RWPE1 (cell line): Measurements from ENCODE around the gene GRB10.

Source experiments
- CTCF ChIA-PET: fragments of 350-600 bp; sonication (Branson Sonifier 250); formaldehyde crosslinking; extraction: SDS; loops from one replicate; lab custom pipeline; 2021; lab: Yijun Ruan, JAX
- POLR2A ChIA-PET: fragments of 400-600 bp; formaldehyde crosslinking; extraction: SDS; loops from one replicate; lab custom pipeline; 2020; ENCODE audit warnings: antibody characterized with exemption; ENCODE audit not compliant: low non-redundant PET; lab: Yijun Ruan, JAX
- DNase-seq: peaks from one replicate; pipeline ENCODE4 v3.0.0; 2012; ENCODE audit warnings: low spot score
- H3K27ac ChIP-seq: fragments of 450-650 bp; 2 replicates; pipeline ENCODE4 v1.5.1; 2017
- CTCF ChIP-seq: fragments of 450-650 bp; conservative IDR thresholded peaks from 2 replicates; pipeline ENCODE4 v1.5.1; 2017; ENCODE audit warnings: low read depth, mild to moderate bottlenecking

The GRB10 gene

GRCh38 chr7:50647286-50647980, 135.3 kb downstream of the GRB10 start:
- ChIA-PET POLR2A (no interaction called here), CTCF (interaction anchor here (0.6 kb wide), 1 partner anchor 23 kb away, joined by 3 read pairs; no protein-coding TSS in a partner anchor)
- no peak for TF ChIP-seq CTCF
- H3K27ac ChIP-seq, result no peak overlapping the region
- no peak for DNase-seq

GRCh38 chr7:50646069-50646468, 136.6 kb downstream of the GRB10 start:
- TF ChIP-seq CTCF, result no peak
- ChIA-PET POLR2A (no interaction called here), CTCF (interaction anchor here (1.2 kb wide), 1 partner anchor 14 kb away, joined by 3 read pairs; no protein-coding TSS in a partner anchor)
- no peak for DNase-seq
- H3K27ac ChIP-seq, result no peak overlapping the region

- CTCF ChIA-PET, result no interaction called here
- POLR2A ChIA-PET, result interaction anchor here (0.7 kb wide), 1 partner anchor 128 kb away, joined by 5 read pairs; no protein-coding TSS in a partner anchor
- H3K27ac ChIP-seq, result no peak overlapping the region
- no peak for DNase-seq
- TF ChIP-seq CTCF, result no peak
These were observed 137.5 kb downstream of the GRB10 start for GRCh38 chr7:50645186-50645585.

GRCh38 chr7:50644586-50644985, 138.1 kb downstream of the GRB10 start:
- ChIA-PET CTCF (no interaction called here), POLR2A (no interaction called here)
- DNase-seq, result no peak
- TF ChIP-seq CTCF, result no peak
- H3K27ac ChIP-seq, result no peak overlapping the region

GRCh38 chr7:50644114-50644513, 138.6 kb downstream of the GRB10 start:
- POLR2A ChIA-PET, result no interaction called here
- CTCF ChIA-PET, result no interaction called here
- no peak for DNase-seq
- TF ChIP-seq CTCF, result no peak
- H3K27ac ChIP-seq, result no peak overlapping the region

GRCh38 chr7:50641442-50642405, 141.0 kb downstream of the GRB10 start:
- ChIA-PET POLR2A (no interaction called here), CTCF (no interaction called here)
- DNase-seq, result no peak
- TF ChIP-seq CTCF, result no peak
- no peak overlapping the region for H3K27ac ChIP-seq
